Measurements from ENCODE around the gene DLGAP1. TPM values are rescaled to one million over a fixed set of nuclear protein-coding genes. Genes with fewer than 3 reads are reported as not detected.

DLGAP1 gene
- total and polyA plus RNA-seq, 2 experiments from 2014 or later, result 0.13 to 0.22 TPM

GRCh38 chr18:3451183-3451988 is 1003.7 kb downstream of the DLGAP1 start:
- peak overlapping the region; percentile 100 for H3K27ac ChIP-seq
- in situ Hi-C loops (cut with MboI), result loop anchor here (10.0 kb wide), 1 partner anchor 213 kb away; no protein-coding TSS in a partner anchor
- peak overlapping the region; percentile 99 for H3K9ac ChIP-seq
- H3K9me2 ChIP-seq (ENCODE audit: insufficient read depth), result no peaks in the 10 kb centered on the region
- peaks cover 3% of the 10 kb centered on the region; the same call in 1 of the 2 replicates for H3K36me3 ChIP-seq (ENCODE audit: low read depth)
- peak overlapping the region; percentile 92 for H3K4me2 ChIP-seq (ENCODE audit: unreplicated experiment)
- H3K27me3 ChIP-seq (replicated peaks; ENCODE audit: insufficient read depth), result no peaks in the 10 kb centered on the region
- no peak overlapping the region for H2AFZ ChIP-seq
- peaks cover 34% of the 10 kb centered on the region for H3K4me1 ChIP-seq (ENCODE audit: insufficient read depth)
- H4K20me1 ChIP-seq (ENCODE audit: insufficient read depth), result no peaks in the 10 kb centered on the region
- H3K79me2 ChIP-seq (ENCODE audit: insufficient read depth), result peaks cover 55% of the 10 kb centered on the region
- peaks cover 62% of the 10 kb centered on the region for H3F3A ChIP-seq (ENCODE audit: insufficient read depth)
- TF ChIP-seq EZH2 (IDR thresholded peaks at IDR 0.05; ENCODE audit: insufficient read depth, poor library complexity, severe bottlenecking) (no peak), EZH2phosphoT487 (IDR thresholded peaks at IDR 0.05; ENCODE audit: insufficient read depth, low read depth) (0 out of 2 replicates have a peak, but pooled peaks have one; percentile 10)
- peak; percentile 93 for DNase-seq
- WGBS, 2 experiments (ENCODE audit: low coverage in 1 of 2, low lambda C conversion rate in 2 of 2, missing lambda C conversion rate in 2 of 2), result 1% methylated on average over 50 of the region's 50 CpGs
- peak overlapping the region; percentile 98 for H3K4me3 ChIP-seq
- no peaks in the 10 kb centered on the region for H3K9me3 ChIP-seq (ENCODE audit: low read depth)

GRCh38 chr18:3450799-3451182 is 1004.3 kb downstream of the DLGAP1 start:
- no peak for DNase-seq
- no peaks in the 10 kb centered on the region for H3K36me3 ChIP-seq (ENCODE audit: low read depth)
- peaks cover 49% of the 10 kb centered on the region for H3K79me2 ChIP-seq (ENCODE audit: insufficient read depth)
- 1 to 5% methylated on average over 10 to 30 of the region's 30 CpGs for WGBS, 2 experiments (ENCODE audit: low coverage in 1 of 2, low lambda C conversion rate in 2 of 2, missing lambda C conversion rate in 2 of 2)
- in situ Hi-C loops (cut with MboI), result loop anchor here (10.0 kb wide), 1 partner anchor 214 kb away; no protein-coding TSS in a partner anchor
- peak overlapping the region; percentile 99 for H3K9ac ChIP-seq
- peak overlapping the region; percentile 92 for H3K4me2 ChIP-seq (ENCODE audit: unreplicated experiment)
- H3K4me1 ChIP-seq (ENCODE audit: insufficient read depth), result peaks cover 34% of the 10 kb centered on the region
- H4K20me1 ChIP-seq (ENCODE audit: insufficient read depth), result no peaks in the 10 kb centered on the region
- no peaks in the 10 kb centered on the region for H3K9me3 ChIP-seq (ENCODE audit: low read depth)
- H3K27me3 ChIP-seq (replicated peaks; ENCODE audit: insufficient read depth), result no peaks in the 10 kb centered on the region
- peaks cover 62% of the 10 kb centered on the region for H3F3A ChIP-seq (ENCODE audit: insufficient read depth)
- no peaks in the 10 kb centered on the region for H3K9me2 ChIP-seq (ENCODE audit: insufficient read depth)
- H3K27ac ChIP-seq, result peak overlapping the region; percentile 100
- H2AFZ ChIP-seq, result no peak overlapping the region
- H3K4me3 ChIP-seq, result peak overlapping the region; percentile 98
- no peak for TF ChIP-seq EZH2 (IDR thresholded peaks at IDR 0.05; ENCODE audit: insufficient read depth, poor library complexity, severe bottlenecking)

DNA sequence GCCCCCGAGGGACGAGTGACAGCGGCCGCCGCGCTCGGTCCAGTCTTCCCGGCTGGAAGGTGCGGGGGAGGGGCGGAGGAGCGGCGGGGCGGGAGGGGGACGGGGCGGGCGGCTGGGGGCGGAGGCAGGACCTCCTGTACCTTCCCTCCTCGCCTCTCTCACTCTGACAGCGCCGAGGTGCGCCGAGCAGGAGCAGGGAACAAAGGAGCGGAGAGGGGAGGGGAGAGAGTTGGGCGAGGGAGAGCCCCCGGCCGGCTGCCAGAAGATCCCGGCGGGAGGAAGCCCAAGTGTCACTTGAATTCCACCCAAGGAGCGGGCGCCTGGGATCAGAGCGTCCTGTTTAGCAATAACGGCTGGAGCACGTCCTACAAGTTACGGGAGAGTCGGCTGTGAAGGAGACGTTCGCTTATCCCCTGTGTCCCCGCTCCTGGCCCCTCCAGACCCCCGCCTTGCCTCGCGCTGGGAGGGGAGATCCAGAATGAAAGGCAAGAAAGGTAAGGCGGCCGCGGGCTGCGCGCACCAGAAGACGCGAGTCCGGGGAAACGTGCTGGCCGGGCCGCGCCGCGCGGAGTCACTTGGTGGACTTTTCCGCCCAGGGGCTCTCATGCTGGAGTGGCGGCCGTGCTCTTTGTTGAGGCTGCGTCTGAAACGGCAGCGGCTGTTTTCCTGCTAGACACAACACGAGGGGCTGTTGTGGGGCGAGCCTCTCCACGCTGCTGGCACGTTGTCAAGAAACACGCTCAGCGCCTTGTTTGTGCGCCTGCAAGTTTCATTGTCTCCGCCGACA is 1004.9 kb downstream of the DLGAP1 start, which contains the start of gene TGIF1:
Gene TGIF1, plus strand, starts transcription at position 161 of the 787 bp plus-strand sequence. Its CDS starts 318 bp downstream, at position 479.
- in situ Hi-C loops (cut with MboI), result loop anchor here (10.0 kb wide), 1 partner anchor 215 kb away; no protein-coding TSS in a partner anchor
- H3F3A ChIP-seq (ENCODE audit: insufficient read depth), result peaks cover 57% of the 10 kb centered on the region
- peaks cover 30% of the 10 kb centered on the region for H3K4me1 ChIP-seq (ENCODE audit: insufficient read depth)
- H3K27ac ChIP-seq, result peak within 1 kb of the TSS; percentile 100
- H4K20me1 ChIP-seq (ENCODE audit: insufficient read depth), result no peaks in the 10 kb centered on the region
- peaks cover 43% of the 10 kb centered on the region for H3K79me2 ChIP-seq (ENCODE audit: insufficient read depth)
- H3K9me3 ChIP-seq (ENCODE audit: low read depth), result no peaks in the 10 kb centered on the region
- H3K4me3 ChIP-seq, result peak within 1 kb of the TSS; percentile 98
- peak within 1 kb of the TSS; percentile 92 for H3K4me2 ChIP-seq (ENCODE audit: unreplicated experiment)
- no peak for TF ChIP-seq EZH2phosphoT487 (IDR thresholded peaks at IDR 0.05; ENCODE audit: insufficient read depth, low read depth)
- TF ChIP-seq EZH2 (IDR thresholded peaks at IDR 0.05; ENCODE audit: insufficient read depth, poor library complexity, severe bottlenecking), result no peak
- no peak within 1 kb of the TSS for H2AFZ ChIP-seq
- peak within 1 kb of the TSS; percentile 99 for H3K9ac ChIP-seq
- WGBS, 2 experiments (ENCODE audit: low coverage in 1 of 2, low lambda C conversion rate in 2 of 2, missing lambda C conversion rate in 2 of 2), result 1% methylated on average over 42 to 71 of the region's 71 CpGs
- H3K9me2 ChIP-seq (ENCODE audit: insufficient read depth), result no peaks in the 10 kb centered on the region
- no peaks in the 10 kb centered on the region for H3K36me3 ChIP-seq (ENCODE audit: low read depth)
- H3K27me3 ChIP-seq (replicated peaks; ENCODE audit: insufficient read depth), result no peaks in the 10 kb centered on the region
- DNase-seq, result peak; percentile 85

GRCh38 chr18:3449512-3450011 is 1005.5 kb downstream of the DLGAP1 start:
- DNase-seq, result peak; percentile 96
- no peaks in the 10 kb centered on the region for H3K9me2 ChIP-seq (ENCODE audit: insufficient read depth)
- H3K79me2 ChIP-seq (ENCODE audit: insufficient read depth), result peaks cover 37% of the 10 kb centered on the region
- TF ChIP-seq EZH2phosphoT487 (IDR thresholded peaks at IDR 0.05; ENCODE audit: insufficient read depth, low read depth), result no peak
- no peak for TF ChIP-seq EZH2 (IDR thresholded peaks at IDR 0.05; ENCODE audit: insufficient read depth, poor library complexity, severe bottlenecking)
- WGBS, 2 experiments (ENCODE audit: low coverage in 1 of 2, low lambda C conversion rate in 2 of 2, missing lambda C conversion rate in 2 of 2), result 0% methylated on average over 27 to 43 of the region's 47 CpGs
- no peaks in the 10 kb centered on the region for H4K20me1 ChIP-seq (ENCODE audit: insufficient read depth)
- H3K27ac ChIP-seq, result peak overlapping the region; percentile 100
- in situ Hi-C loops (cut with MboI), result loop anchor here (10.0 kb wide), 2 partner anchors 155 to 215 kb away; no protein-coding TSS in a partner anchor
- H3K4me1 ChIP-seq (ENCODE audit: insufficient read depth), result peaks cover 23% of the 10 kb centered on the region
- H3K4me2 ChIP-seq (ENCODE audit: unreplicated experiment), result peak overlapping the region; percentile 68
- no peaks in the 10 kb centered on the region for H3K27me3 ChIP-seq (replicated peaks; ENCODE audit: insufficient read depth)
- H3F3A ChIP-seq (ENCODE audit: insufficient read depth), result peaks cover 51% of the 10 kb centered on the region
- H3K36me3 ChIP-seq (ENCODE audit: low read depth), result no peaks in the 10 kb centered on the region
- no peaks in the 10 kb centered on the region for H3K9me3 ChIP-seq (ENCODE audit: low read depth)
- peak overlapping the region; percentile 99 for H3K9ac ChIP-seq
- H3K4me3 ChIP-seq, result peak overlapping the region; percentile 98
- no peak overlapping the region for H2AFZ ChIP-seq
